MM.1S (cell line): Measurements from ENCODE around the gene SLC17A8.
"Not testable (repeated sequence)": the region's sequence is repeated elsewhere in the genome, so short reads cannot be mapped to it uniquely, and the experiment has no call there.

ENCODE experiments used
- DNase-seq: peaks from one replicate; pipeline ENCODE4 v3.0.0-alpha.2; 2015
- H2AFZ ChIP-seq: fragments of 300-600 bp; sonication (generic); 2 replicates; pipeline ENCODE4 v1.6.0; 2016; ENCODE audit warnings: antibody characterized with exemption, low read length
- H3F3A ChIP-seq: fragments of 300-600 bp; sonication (generic); 2 replicates; pipeline ENCODE4 v1.6.1; 2016; ENCODE audit warnings: mild to moderate bottlenecking, antibody characterized with exemption, low read length, moderate library complexity, mixed read lengths; ENCODE audit not compliant: insufficient read depth
- H3K27ac ChIP-seq: fragments of 300-600 bp; sonication (generic); 2 replicates; pipeline ENCODE4 v1.5.1; 2016; ENCODE audit warnings: mild to moderate bottlenecking, low read length
- H3K27me3 ChIP-seq: fragments of 300-600 bp; sonication (generic); replicated peaks from 2 replicates; pipeline ENCODE4 v1.6.0; 2016; ENCODE audit warnings: low read length; ENCODE audit not compliant: insufficient read depth
- H3K36me3 ChIP-seq: fragments of 300-600 bp; sonication (generic); replicated peaks from 2 replicates; pipeline ENCODE4 v1.6.1; 2016; ENCODE audit warnings: mild to moderate bottlenecking, low read length, mixed read lengths; ENCODE audit not compliant: insufficient read depth
- H3K4me1 ChIP-seq: fragments of 300-600 bp; sonication (generic); 2 replicates; pipeline ENCODE4 v1.6.1; 2016; ENCODE audit warnings: low read length, mixed read lengths
- H3K4me2 ChIP-seq: fragments of 300-600 bp; sonication (generic); 2 replicates; pipeline ENCODE4 v1.6.0; 2016; ENCODE audit warnings: low read depth, low read length
- H3K4me3 ChIP-seq: fragments of 300-600 bp; sonication (generic); 2 replicates; pipeline ENCODE4 v1.5.1; 2016; ENCODE audit warnings: low read length, mixed read lengths
- H3K79me2 ChIP-seq: fragments of 300-600 bp; sonication (generic); 2 replicates; pipeline ENCODE4 v1.6.1; 2016; ENCODE audit warnings: mixed run types, low read length, mixed read lengths
- H3K9ac ChIP-seq: fragments of 300-600 bp; sonication (generic); 2 replicates; pipeline ENCODE4 v1.6.1; 2016; ENCODE audit warnings: low read length, mixed read lengths
- H3K9me2 ChIP-seq: fragments of 300-600 bp; sonication (generic); replicated peaks from 2 replicates; pipeline ENCODE4 v1.6.1; 2016; ENCODE audit warnings: mild to moderate bottlenecking, low read length, mixed read lengths; ENCODE audit not compliant: insufficient read depth
- H3K9me3 ChIP-seq: fragments of 300-600 bp; sonication (generic); replicated peaks from 2 replicates; pipeline ENCODE4 v1.6.1; 2016; ENCODE audit warnings: mild to moderate bottlenecking, low read length, mixed read lengths; ENCODE audit not compliant: insufficient read depth
- H4K20me1 ChIP-seq: fragments of 300-600 bp; sonication (generic); 2 replicates; pipeline ENCODE4 v1.6.1; 2016; ENCODE audit warnings: mild to moderate bottlenecking, low read length, moderate library complexity, mixed read lengths; ENCODE audit not compliant: insufficient read depth
- CTCF ChIP-seq: fragments of 300-600 bp; sonication (generic); IDR thresholded peaks from 2 replicates; pipeline ENCODE4 v1.5.1; 2016; ENCODE audit warnings: antibody characterized with exemption, low read length, mixed read lengths
- EZH2 ChIP-seq: fragments of 300-600 bp; sonication (generic); optimal IDR thresholded peaks from 2 replicates; pipeline ENCODE3; 2017; ENCODE audit warnings: low read depth, mild to moderate bottlenecking, antibody characterized with exemption, low read length, mixed read lengths
- EZH2phosphoT487 ChIP-seq: fragments of 300-600 bp; sonication (generic); IDR thresholded peaks from 2 replicates; pipeline ENCODE4 v1.6.1; 2018; ENCODE audit warnings: antibody characterized with exemption, low read length

The SLC17A8 gene

GRCh38 chr12:100339071-100339470, 17.8 kb upstream of the SLC17A8 start:
- Histone ChIP-seq H3K4me2 (peak overlapping the region; percentile 15; the same call in 1 of the 2 replicates), H3K9me3 (no peaks in the 10 kb centered on the region), H3K36me3 (no peaks in the 10 kb centered on the region; the same call in 1 of the 2 replicates), H3K4me3 (no peak overlapping the region), H3F3A (0 out of 2 replicates have a peak, but pooled peaks cover 6% of the 10 kb centered on the region), H3K4me1 (peaks cover 11% of the 10 kb centered on the region), H3K79me2 (no peaks in the 10 kb centered on the region), H3K27me3 (no peaks in the 10 kb centered on the region), H3K9me2 (no peaks in the 10 kb centered on the region), H2AFZ (no peak overlapping the region), H3K9ac (no peak overlapping the region), H3K27ac (peak overlapping the region; percentile 36; the same call in 1 of the 2 replicates), H4K20me1 (no peaks in the 10 kb centered on the region)
- TF ChIP-seq EZH2 = no peak
- no peak for TF ChIP-seq CTCF
- no peak for TF ChIP-seq EZH2phosphoT487
- DNase-seq = no peak

DNA sequence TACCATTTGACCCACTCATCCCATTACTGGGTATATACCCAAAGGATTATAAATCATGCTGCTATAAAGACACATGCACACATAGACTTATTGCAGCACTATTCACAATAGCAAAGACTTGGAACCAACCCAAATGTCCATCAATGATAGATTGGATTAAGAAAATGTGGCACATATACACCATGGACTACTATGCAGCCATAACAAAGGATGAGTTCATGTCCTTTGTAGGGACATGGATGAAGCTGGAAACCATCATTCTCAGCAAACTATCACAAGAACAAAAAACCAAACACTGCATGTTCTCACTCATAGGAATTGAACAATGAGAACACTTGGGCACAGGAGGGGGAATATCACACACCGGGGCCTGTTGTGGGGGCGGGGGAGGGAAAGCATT, 14.0 kb upstream of the SLC17A8 start:
- H3K9me2 ChIP-seq, H3F3A ChIP-seq, H3K4me3 ChIP-seq, H3K4me2 ChIP-seq, H3K27me3 ChIP-seq, H3K9me3 ChIP-seq, DNase-seq, H3K9ac ChIP-seq, H3K27ac ChIP-seq, H3K36me3 ChIP-seq, H2AFZ ChIP-seq, H4K20me1 ChIP-seq, H3K79me2 ChIP-seq: not testable (repeated sequence)
- peaks cover 11% of the 10 kb centered on the region for H3K4me1 ChIP-seq

GRCh38 chr12:100344351-100344750, 12.5 kb upstream of the SLC17A8 start:
- H3K27ac ChIP-seq, H3K27me3 ChIP-seq, H2AFZ ChIP-seq, H3K4me2 ChIP-seq, H3K36me3 ChIP-seq, H3K9me3 ChIP-seq, H3K9ac ChIP-seq, H3K4me3 ChIP-seq, H3F3A ChIP-seq, H4K20me1 ChIP-seq, H3K9me2 ChIP-seq, H3K4me1 ChIP-seq, DNase-seq, H3K79me2 ChIP-seq: not testable (repeated sequence)

- no peaks in the 10 kb centered on the region for H3K27me3 ChIP-seq
- H3K9me2 ChIP-seq = no peaks in the 10 kb centered on the region
- H3K9ac ChIP-seq = no peak overlapping the region
- no peak for DNase-seq
- no peaks in the 10 kb centered on the region for H3K4me1 ChIP-seq
- H3K4me2 ChIP-seq = no peak overlapping the region
- no peak overlapping the region for H3K27ac ChIP-seq
- H3K4me3 ChIP-seq = no peak overlapping the region
- TF ChIP-seq EZH2phosphoT487 (no peak), EZH2 (no peak), CTCF (no peak)
- H3K79me2 ChIP-seq = no peaks in the 10 kb centered on the region
- no peak overlapping the region for H2AFZ ChIP-seq
- H3F3A ChIP-seq = no peaks in the 10 kb centered on the region
- no peaks in the 10 kb centered on the region for H3K36me3 ChIP-seq
- H4K20me1 ChIP-seq = no peaks in the 10 kb centered on the region
- H3K9me3 ChIP-seq = no peaks in the 10 kb centered on the region
Observed at GRCh38 chr12:100345020-100345767, 11.7 kb upstream of the SLC17A8 start.
